CD4-positive, alpha-beta T cell treated with Interleukin-15 for 1 hour (primary cell): ENCODE measurements around the gene LRIG2.
"Not testable (repeated sequence)": the region's sequence is repeated elsewhere in the genome, so short reads cannot be mapped to it uniquely, and the experiment has no call there.

Experiments used
- DNase-seq: peaks from one replicate; pipeline ENCODE4 v3.0.0-alpha.2; 2020

Gene LRIG2, protein sequence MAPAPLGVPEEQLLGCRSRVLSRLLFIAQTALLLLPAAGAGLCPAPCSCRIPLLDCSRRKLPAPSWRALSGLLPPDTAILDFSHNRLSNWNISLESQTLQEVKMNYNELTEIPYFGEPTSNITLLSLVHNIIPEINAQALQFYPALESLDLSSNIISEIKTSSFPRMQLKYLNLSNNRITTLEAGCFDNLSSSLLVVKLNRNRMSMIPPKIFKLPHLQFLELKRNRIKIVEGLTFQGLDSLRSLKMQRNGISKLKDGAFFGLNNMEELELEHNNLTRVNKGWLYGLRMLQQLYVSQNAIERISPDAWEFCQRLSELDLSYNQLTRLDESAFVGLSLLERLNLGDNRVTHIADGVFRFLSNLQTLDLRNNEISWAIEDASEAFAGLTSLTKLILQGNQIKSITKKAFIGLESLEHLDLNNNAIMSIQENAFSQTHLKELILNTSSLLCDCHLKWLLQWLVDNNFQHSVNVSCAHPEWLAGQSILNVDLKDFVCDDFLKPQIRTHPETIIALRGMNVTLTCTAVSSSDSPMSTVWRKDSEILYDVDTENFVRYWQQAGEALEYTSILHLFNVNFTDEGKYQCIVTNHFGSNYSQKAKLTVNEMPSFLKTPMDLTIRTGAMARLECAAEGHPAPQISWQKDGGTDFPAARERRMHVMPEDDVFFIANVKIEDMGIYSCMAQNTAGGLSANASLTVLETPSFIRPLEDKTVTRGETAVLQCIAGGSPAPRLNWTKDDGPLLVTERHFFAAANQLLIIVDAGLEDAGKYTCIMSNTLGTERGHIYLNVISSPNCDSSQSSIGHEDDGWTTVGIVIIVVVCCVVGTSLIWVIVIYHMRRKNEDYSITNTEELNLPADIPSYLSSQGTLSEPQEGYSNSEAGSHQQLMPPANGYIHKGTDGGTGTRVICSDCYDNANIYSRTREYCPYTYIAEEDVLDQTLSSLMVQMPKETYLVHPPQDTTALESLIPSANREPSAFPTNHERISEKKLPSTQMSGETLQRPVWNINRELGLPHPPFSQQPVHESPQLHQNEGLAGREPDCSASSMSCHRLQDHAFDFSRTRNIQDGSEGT

DNA sequence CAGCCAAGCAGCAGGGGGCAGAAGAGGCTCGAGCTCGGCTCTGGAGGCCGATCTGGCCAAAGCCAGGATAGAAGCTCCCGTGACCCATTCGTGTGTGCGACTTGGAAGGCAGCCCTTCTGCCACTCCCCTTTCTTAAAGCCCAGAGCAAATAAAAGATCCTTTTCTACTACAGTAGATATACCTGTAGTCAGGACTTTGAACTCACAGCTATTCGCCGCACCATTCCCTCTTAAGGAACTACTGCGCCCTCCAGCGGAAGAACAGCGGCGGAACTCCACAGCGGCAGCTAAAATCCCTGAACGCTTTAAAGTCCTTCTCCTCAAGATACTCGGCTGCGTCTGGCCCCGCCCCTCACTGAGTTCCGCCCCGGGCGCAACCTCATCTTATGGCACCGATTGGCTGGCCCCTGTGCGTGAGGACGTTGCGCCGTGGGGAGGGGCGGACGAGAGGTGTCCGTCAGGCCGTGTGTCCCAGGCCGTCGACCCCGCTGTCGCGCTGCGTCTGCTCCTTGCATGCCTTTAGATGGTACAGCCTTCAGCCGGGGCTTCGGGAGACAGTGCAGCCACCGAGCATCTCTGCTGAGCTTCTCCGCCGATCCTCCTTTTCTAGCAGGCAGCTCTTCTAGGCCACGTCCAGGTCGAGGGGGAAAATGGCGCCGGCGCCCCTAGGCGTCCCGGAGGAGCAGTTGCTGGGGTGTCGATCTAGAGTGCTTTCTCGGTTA, at the start of gene LRIG2:
TSS of gene LRIG2 (plus strand) at position 442 of the 722 bp plus-strand sequence. CDS start at position 651, 209 bp downstream.
- DNase-seq = peak; percentile 96

DNA sequence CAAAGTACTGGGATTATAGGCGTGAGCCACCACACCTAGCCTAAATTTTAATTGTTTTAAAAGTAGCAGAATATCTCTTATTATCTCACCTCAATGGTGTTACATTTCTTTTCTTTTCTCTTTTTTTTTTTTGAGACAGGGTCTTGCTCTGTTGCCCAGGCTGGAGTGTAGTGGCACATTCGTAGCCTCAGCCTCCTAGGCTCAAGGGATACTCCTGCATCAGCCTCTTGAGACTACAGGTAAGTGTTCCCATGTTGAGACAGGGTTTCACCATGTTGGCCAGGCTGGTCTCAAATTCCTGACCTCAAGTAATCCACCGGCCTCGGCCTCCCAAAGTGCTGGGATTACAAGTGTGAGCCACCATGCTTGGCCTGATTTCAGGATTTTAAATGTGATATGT, 49.7 kb upstream of the LRIG2 start:
- not testable (repeated sequence) for DNase-seq

DNA sequence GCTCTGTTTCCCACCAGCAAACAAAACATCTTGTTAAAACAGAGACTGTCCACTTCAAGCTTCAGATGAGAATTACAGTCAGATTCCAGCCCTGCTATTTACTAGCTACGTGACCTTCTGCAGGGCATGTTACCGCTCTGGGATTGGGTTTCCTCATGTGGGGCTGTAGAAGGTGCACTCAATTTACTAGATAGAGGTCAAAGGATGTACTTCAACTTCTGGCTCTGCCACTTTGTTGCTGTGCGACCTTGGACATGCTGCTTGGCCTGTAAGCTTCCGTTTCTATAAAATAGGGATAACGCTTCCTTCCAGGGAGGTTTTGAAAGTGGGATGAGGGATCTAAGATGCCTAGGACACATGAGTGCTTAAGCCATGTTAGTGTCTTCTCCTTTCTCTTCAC, 46.0 kb upstream of the LRIG2 start:
- no peak for DNase-seq

DNA sequence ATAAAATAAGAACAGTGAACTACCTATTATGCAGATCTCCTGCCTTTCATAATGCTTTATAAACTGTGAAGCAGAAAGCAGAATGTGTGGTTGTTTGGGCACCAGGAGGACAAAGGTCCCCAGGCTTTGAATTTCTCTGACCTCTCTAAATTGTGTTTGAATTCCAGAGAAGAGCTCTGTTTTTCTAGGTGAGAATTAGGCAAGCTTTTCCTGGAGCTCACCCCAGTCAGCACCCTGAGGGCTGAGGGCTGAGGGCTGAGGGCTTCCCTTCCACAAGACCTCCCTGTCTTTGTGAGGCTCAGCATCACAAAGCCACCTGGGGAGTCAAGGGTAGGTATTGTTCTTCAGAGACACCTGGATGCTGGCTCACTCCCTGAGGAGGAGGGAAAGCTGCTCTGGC, 45.5 kb upstream of the LRIG2 start:
- DNase-seq = no peak

DNA sequence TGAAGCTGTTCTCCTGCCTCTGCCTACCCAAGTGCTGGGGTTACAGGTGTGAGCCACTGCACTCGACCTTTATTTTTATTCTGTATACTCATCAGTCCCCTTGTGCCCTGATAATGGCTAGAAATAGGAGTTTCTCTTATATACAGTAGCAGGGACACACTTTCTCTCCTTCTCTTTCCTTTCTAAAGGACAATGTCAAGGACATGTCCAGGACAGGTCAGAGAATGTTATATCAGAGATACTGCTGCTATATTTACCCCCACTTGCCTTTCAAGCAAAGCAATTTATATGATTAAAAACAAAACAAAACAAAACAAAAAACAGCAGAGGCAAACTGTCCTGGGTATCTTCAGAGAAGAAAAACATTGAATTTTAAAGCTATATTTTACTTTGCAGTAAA, 43.2 kb upstream of the LRIG2 start:
- no peak for DNase-seq

DNA sequence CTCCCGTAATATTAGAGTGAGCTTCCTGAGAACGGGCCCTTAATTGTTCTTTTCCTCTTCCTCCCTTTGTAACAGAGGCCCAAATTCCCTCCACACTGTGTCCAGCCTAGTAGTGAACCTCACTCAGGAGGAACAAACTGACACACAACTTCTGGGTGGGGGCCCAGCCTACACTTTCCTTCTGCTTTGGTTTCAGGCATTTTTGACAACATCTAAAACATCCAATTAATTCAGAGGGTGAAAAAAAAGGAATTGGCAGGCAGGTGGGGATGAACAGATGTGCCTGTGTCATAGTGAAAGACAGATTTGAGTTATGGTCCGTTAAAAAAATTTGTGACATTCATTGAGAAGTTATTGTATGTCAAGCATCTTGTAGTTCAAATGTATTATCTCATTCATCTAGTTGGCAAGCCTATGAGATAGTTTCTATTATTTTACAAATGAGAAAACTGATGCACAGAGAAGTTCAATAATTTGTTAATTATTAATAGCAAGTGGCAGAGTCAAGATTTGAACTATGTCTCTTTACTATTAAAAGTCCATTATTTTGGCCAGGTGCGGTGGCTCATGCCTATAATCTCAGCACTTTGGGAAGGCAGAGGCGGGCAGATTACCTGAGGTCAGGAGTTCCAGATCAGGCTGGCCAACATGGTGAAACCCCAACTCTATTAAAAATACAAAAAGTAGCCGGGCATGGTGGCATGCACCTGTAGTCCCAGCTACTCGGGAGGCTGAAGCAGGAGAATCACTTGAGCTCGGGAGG, 41.6 kb upstream of the LRIG2 start:
- DNase-seq = no peak

DNA sequence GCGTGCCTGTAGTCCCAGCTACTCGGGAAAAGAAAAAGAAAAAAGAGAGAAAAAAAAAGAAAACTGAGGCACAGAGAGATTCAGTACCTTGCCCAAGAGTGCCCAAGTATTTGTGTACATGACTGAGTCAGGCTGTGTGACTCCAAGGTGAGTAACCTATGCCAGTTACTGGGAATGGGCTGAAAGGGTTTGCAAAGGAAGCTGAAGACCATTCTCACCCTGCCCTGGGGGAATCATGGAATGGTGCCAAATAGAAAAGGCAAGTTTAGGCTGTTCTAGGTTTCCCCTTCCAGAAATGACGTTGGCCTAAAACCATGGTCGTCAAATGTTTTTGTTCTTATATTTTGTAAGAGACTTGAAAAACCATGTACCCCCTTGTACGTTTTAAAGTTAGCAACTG, 37.9 kb upstream of the LRIG2 start:
- DNase-seq = no peak

DNA sequence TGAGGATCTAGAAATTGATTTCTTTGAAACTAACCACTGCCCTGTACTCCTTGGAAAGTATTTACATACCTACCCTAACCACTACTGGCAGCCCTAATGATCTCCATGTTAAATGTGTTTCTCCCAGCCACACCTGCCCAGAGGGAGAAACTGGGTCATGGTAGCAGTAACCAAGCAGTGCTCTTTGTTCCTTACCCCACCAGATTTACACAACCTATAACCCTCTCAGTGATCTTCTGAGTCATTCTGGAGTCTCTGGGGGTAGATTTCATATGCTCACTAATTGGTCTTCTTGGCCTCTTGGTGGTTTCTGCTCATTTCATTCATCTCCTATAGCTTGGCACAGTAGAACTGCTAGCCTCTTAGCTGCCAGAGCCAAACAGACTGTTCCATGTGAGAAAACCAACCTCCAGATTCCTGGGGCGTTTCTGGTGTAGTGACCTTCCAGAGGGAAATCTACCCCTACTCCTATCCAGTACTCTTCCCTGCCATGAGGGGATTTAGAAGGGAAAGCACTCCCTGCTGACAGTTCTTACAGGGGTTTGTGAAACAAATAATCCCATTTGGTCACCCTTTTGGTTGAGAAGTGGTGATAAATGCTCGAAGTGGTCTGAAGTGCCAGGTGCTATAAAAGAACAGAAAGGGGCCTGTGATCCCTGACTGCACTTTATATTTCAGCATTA, 36.2 kb upstream of the LRIG2 start:
- DNase-seq = no peak

DNA sequence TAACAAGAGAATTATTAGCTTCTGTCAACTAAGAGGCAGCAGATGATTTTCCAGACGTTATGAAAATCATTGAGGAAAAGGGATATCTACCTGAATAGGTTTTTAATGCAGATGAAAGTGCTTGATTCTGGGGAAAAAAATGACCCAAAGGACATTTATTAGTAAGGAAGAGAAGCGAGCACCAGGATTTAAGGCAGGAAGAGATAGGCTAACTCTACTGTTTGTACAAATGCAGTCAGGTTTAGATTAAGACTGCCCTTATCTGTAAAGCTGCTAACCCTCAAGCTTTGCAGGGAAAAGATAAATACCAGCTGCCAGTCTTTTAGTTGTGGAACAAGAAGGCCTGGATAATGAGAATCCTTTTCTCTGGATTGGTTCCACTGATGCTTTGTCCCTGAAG, 33.0 kb upstream of the LRIG2 start:
- no peak for DNase-seq

DNA sequence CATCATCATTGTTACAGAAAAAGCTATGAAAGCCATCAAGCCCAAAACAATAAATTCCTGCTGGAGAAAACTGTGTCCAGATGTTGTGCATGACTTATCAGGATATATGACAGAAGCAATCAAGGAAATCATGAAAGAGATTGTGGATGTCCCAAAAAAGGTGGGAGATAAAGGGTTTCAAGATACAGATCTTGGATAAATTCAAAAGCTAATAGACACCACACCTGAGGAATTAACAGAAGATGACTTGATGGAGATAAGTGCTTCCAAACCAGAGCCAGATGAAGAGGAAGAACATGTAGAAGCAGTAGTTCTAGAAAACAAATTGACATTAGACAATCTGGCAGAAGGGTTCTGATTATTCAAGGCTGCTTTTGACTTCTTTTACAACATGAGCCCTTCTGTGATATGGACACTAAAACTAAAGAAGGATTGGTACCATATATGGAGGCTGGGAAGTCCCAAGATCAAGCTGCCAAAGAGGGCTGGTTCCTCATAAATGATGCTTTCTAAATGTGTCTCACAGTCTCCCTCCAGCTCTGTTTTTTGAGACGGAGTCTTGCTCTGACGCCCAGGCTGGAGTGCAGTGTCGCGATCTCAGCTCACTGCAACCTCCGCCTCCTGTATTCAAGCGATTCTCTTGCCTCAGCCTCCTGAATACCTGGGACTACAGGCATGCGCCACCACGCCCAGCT, 32.1 kb upstream of the LRIG2 start:
- no peak for DNase-seq

DNA sequence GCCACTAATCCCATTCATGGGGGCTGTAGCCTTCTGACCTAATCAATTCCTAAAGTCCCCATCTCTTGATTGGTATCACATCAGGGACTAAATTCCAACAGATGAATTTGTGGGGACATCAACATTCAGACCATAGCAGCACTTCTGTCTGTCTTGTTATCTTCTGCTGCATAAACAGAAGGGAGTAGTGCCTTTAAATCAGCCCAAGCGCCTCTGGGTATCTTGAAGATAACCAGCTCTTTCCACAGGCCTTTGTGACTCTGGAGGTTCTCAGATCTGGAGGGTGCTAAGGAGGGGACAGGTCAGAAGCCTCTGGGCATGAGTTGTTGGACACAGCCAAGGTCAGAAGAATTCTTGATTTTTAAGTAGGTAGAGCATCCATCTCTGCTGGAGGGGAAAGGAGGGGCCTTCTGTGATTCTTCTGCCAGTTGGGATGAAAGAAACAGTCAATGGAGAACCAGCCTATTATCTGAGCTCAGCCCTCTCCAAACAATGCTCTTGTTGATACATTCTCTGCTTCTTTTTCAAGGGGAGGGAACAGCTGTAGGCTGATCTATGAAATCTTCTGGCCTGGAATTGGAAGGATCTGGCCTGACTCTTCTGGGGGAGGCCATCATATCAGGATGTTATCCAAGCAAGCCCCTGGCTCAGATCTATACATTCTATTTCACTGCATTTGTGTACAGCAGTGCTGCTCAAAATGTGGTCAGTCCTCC, 31.3 kb upstream of the LRIG2 start:
- DNase-seq = no peak

DNA sequence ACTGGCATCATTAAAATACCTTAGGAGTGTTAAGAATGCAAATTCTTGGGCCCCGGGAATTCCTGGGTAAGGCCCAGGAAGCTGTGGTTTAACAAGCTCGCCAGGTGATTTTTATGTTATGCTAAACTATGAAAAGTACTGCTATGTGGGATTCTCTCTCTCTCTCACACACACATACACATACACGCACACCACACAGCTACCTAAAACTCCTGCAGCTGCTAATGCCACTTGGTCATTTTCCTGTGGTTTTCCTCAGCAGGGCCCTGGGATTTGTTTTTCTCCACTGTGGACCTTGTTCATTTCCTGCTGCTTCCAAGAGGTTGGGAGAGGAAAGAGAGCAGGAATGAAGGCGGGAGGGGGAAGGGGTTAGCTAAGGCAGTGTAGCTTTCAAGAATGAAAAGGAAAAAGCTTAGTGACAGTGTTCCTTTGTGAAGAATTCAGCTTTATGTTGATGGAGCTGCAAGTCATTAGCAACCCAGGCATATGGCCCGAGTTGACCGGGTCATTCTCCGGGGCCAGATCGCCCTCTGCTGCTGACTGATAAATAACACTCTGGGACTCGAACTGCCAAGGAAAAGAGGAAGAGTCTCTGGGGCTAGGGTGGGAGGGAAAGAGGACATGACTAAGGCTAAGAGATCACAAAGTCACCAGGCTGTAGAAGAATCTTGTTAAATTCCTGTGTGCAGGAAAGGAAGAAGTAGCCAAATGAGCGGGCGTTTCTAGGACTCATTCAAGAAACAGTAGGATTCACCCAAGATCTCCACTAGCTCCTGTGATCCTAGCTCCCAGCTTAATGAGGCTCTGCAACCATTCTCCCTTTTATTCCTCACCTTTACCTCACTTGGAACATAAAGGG, 30.5 kb upstream of the LRIG2 start:
- DNase-seq = peak; percentile 64

DNA sequence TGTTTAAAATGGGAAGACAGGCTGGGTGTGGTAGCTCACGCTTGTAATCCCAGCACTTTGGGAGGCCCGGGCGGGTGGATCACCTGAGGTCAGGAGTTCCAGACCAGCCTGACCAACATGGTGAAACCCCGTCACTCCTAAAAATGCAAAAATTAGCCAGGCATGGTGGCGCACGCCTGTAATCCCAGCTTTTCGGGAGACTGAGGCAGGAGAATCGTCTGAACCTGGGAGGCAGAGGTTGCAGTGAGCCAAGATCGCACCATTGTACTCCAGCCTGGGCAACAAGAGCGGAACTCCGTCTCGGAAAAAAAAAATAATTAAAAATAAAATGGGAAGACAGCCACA, 29.9 kb upstream of the LRIG2 start:
- DNase-seq = not testable (repeated sequence)

DNA sequence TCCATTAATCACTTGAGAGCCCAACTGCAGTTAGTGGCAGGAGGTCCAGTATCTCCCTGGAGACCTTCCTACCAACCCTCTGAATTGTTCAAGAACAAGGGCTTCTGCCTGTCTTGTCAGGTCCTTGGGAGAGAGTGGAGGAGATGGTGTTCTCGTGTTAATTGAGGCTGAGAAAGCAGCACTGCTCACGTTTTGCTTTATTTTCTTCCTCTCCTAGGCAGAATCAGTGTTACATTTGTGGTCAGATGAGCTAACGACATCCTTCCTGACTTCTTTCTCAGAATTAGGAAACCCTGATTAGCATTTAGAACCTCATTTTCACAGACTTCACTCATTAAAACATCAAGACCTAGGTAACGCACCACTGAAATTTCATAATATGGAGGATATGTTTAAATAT, 26.4 kb upstream of the LRIG2 start:
- DNase-seq = peak; percentile 23

DNA sequence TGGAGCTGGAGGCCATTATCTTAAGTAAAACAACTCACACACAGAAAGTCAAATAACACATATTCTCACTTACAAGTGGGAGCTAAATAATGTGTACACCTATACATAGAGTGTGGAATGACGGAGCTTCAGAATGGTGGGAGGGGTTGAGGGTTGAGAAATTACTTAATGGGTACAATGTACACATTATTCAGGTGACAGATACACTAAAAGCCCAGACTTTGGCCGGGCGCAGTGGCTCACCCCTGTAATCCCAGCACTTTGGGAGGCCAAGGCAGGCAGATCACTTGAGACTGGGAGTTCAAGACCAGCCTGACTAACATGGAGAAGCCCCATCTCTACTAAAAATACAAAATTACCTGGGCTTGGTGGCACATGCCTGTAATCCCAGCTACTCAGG, 24.9 kb upstream of the LRIG2 start:
- no peak for DNase-seq

DNA sequence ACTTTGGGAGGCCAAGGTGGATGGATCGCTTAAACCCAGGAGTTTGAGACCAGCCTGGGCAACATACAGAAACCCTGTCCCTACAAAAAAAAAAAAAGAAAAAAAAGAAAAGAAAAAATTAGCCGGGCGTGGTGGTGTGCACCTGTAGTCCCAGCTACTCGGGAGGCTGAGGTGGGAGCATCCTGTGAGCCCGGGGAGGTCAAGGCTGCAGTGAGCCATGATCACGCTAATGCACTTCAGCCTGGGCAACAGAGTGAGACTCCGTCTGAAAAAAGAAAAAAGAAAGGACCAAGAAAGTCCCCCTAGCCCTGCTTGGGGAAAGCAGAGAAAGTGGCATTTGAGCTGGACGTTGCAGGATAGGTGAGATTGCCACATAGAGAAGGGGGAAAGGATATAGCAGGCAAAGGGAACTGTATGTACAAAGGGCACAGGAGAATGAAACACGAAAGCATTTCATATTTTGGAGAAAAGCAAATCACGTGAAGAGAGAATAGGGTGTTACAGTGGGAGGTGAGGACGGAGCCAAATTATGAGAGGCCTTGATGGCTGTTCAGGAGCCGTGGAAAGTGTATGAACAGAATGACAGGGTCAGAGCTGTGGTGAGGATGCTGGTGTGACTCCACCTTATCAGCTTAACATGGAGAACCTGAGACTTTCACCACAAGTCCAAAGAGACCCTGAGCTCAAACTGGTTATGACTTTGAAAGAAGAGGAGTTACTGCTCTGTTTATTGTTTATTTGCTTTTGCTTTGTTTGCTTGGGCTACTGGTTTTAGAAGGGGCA, 19.5 kb upstream of the LRIG2 start:
- no peak for DNase-seq

DNA sequence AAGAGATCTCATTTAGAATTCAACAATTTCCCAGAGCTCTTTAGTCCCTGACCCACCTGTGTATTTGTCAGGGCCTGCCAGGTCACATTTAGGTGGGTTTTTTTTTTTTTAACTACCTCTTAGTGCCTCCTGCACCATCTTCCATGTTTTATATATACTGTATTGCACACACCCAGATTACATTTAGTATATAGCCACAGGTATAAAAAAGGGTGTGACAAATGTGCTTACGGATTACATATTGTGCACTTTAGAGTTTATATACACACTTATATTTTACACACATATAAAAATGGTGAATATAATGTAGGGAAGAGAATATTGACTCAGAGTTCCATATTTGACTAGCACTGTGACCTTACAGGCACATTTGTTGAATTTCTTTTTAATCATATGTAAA, 17.4 kb upstream of the LRIG2 start:
- no peak for DNase-seq

DNA sequence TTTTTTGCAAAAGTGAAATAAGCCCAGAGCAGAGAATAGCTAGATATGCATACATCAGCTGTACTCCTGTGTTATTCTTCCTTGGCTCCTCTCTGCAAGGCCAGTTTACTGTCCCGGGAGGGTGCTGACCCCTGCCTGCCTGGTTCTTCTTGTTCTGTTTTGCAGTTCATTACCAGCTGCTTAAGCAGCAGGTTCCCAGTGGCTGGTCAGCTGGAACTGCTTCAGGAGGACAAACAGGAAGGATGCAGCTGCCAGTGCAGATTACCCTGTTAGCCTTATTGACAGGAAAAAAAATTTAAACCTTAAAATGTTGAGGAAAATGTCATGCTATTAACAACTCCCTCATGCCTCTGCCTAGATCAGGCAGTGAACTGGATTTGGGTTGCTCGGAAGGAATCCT, 16.0 kb upstream of the LRIG2 start:
- no peak for DNase-seq
